Epithelial cell of prostate (primary cell): ENCODE measurements around the gene NR5A2.

Experiments used
- DNase-seq: peaks from one replicate; pipeline ENCODE4 v3.0.0-alpha.2; 2011; ENCODE audit warnings: low read depth, low spot score
- H3K27ac ChIP-seq: fragments of 450-650 bp; 2 replicates; pipeline ENCODE4 v1.5.1; 2017; ENCODE audit warnings: mild to moderate bottlenecking

The NR5A2 gene

DNA sequence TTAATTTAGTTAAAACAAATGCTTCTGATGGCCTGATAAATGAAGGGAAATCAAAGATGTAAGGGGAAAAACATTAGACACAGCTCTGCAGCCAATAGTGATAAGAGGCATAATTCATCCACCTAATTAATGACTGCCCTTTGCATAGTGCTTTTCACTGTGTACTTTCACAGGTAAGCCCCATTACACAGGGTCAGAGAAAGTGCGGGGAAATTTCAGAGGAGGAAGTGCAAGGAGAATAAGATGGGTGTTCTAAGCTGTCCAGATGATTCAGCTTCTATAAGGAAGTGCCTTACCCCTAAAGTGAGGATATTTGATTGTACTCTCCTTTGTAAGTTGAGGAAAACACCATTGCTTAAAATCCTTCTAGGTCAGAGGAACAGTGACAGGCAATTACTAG, 88.0 kb downstream of the NR5A2 start:
- no peak for DNase-seq
- no peak overlapping the region for H3K27ac ChIP-seq

DNA sequence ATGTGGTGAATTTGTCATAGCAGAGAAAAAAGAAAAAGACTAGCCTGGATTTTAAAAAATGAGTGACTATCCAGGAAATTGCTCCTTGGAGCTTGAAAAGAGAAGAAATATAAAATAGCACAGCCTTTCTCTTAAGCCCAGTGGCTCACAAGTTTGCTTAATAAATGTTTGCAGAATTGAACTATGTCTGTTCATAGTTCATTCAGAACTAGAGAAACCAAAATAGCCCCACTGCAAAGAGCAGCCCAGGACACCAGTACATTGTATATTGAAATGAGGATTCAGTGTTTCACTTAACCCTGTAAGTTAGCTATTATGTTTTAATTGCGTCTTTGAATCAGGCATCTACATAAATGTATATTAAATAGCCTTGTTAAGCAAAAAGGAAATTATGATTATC, 88.8 kb downstream of the NR5A2 start:
- DNase-seq, result no peak
- no peak overlapping the region for H3K27ac ChIP-seq

DNA sequence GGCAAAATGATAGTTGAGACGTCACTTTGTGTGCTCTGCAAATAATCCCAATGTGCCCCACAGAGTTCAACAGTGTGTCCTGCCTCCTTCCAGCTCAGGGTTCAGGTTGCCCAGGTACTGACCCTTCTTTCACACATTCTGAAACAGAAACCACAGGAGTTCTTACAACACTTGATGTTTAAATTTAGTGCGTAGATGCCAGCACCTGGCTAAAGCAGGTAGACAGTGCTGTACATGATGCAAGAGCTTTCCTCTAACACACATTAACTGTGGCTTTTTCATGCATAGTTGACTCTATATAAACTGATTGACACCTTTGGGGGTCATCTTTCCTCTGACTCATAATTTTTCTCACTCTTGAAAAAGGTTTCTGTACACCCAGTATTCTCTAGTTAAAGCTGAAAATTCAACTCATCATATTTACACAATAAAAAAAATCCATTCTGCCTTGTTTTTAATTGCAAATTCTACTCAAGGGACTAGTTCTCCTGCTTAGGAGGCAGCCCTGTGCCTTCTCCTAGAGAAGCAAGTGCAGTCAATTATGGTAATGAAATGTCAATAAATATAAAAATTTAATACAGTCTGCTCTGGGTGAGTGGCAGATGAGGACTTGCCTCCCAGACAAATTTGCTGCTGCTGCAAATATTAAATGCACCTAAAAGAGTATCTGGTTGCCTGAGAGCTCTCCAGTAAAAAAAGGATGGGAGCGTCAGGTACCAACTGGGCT, 91.4 kb downstream of the NR5A2 start:
- H3K27ac ChIP-seq, result no peak overlapping the region
- no peak for DNase-seq

DNA sequence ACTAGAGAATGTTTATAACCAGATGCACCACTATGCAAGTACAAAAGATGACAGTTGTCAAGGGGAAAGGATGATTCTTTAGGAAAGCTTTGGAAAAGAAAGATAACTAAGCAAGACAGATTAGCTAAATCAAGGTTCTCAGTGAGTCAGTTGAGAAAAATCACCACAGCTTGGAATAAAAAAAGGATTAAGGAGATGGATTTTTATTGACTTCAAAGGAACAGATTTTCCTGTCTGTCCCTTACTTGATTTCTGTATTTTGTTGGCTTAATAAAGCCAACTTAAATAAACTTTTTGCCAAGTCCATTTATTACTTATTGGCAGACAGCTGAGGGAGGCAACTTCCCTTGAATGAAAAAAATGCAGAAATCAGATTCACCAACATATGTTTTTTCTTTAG, 93.9 kb downstream of the NR5A2 start:
- no peak for DNase-seq
- H3K27ac ChIP-seq, result no peak overlapping the region

DNA sequence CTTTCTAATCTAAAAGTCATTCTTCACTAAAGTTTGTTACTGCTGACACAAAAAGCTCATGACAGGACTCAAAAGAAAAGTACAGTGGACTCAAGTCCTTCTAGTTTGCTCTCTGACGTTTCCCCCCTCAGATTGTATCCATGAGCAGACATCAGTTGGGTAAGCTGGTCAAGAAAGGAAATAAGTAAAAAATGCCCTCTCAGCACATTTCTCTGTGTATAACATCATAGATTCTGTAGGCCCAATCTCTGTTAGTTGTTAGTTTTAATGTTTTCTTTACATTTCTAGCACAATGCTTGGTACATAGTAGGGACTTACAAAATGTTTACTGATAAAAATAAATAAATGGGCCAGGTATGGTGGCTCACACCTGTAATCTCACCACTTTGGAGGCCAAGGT, 96.8 kb downstream of the NR5A2 start:
- H3K27ac ChIP-seq, result no peak overlapping the region
- DNase-seq, result no peak

DNA sequence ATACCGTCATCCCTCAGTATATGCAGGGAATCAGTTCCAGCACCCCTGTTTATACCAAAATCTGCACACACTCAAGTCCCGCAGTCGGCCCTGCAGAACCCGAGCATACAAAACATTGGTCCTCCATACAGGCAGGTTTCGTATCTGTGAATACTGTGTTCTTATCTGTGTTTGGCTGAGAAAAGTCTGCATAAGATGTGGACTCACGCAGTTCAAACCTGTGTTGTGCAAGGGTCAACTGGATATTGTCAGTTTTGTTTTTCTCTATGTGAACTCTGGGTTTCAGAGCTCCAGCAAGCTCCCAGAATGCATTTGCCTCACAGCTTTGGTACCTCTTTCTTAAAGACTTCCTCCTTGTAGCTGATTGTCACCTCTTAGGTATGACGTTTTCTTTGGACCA, 100.6 kb downstream of the NR5A2 start:
- H3K27ac ChIP-seq, result no peak overlapping the region
- no peak for DNase-seq

DNA sequence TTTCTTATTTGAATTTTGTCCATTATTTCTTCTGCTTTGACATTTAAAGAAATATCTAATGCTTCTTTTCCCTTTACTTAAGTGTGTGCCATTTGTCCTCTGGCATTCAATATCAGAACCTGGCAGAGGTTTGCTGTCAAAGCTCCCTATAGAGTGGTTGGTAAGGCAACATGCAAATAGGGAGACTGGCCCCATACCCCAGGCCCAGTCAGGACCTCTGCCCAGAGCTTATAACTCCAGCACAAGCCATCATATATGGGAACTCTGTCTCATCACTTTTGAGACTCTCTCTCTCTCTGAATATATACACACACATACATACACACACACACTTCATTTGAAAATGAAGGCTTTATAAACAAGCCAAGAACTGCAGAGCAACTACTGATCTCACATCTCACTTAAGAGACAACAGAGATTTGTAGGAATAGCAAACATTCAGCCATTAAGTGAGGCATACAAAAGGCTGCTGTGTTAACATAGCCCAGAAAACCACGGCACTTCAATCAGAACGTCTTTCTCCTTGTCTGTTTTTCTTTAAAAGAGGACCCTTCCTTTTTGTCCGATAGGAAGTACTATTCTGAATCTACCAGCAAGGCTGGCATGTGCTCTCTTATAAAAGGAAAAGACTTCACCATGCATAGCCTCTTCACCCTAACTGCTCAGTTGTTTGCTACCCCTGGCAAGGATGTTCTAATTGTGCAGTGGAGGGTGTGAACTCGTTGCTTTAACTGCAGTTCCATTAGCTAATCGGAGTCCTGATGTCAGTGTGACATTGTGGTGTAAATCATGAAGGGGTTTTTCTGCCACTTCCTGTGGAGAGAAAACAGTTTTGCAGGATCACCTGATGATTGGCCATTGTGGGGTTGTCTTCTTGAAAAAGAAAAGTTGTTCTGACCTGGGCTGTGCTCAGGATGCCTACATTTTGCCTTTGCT, 101.7 kb downstream of the NR5A2 start:
- no peak for DNase-seq
- H3K27ac ChIP-seq, result no peak overlapping the region

DNA sequence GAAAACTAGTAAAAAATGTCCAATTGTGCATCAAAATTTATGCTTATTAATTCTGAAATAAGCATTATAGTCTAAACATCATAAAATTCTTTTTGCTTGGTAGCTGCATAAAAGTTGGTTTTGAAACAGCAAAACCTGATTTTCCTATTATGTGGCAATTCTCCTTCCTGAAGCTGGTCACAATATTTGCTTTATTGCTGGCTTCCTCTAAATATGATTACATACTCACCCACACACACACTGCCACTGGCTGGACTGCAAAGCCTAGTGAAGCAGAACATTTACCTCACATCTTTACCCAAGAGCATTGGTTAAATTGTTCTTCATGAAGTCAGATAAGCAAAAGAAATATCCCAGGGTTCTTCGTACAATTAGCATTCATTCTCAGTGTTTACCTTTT, 103.0 kb downstream of the NR5A2 start:
- DNase-seq, result no peak

DNA sequence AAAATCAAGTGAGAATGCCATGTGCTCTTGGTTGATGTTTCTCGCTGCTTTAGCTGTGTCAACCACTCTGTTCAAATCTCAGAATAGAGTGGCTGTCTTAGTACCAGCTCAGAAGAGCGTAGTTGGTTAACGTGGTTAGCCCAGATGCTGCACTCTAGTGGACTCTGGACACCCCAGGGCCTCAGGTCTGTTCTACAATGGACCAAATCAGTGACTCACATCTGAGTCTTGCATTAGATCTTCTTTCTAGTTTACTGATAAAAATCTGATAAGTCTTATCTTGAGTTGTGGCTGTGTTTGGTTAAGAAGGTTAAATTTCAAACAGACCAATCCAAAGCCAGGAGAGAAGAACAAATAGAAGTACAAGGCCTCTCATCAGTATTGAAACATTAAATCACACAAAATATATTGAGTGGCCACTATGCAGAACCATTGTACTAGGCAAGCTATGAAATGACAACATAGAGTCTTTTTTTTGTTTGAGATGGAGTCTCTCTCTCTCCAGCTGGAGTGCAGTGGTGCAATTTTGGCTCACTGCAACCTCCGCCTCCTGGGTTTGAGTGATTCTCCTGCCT, 104.1 kb downstream of the NR5A2 start:
- no peak for DNase-seq
- H3K27ac ChIP-seq, result no peak overlapping the region

More for the DNA sequence above, 103.0 kb downstream of the NR5A2 start:
- H3K27ac ChIP-seq, result no peak overlapping the region

DNA sequence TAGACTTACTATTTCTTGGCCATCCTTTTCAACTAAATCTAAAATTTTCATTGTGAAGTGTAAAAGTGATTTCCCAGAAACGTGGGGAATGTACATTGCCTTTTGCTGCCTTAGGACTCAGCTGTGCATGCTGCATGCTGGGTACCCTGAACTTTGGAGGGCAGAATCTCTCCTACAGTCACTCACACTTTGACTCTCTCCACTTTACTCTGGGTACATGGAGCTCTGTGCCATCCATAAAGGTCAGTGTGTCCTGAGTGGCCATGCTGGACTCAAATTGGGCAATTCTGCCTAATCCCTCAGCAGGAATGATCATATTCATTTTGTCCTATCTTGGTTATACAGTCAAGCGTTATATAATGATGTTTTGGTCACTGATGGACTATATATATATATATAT, 105.6 kb downstream of the NR5A2 start:
- H3K27ac ChIP-seq, result no peak overlapping the region
- no peak for DNase-seq

DNA sequence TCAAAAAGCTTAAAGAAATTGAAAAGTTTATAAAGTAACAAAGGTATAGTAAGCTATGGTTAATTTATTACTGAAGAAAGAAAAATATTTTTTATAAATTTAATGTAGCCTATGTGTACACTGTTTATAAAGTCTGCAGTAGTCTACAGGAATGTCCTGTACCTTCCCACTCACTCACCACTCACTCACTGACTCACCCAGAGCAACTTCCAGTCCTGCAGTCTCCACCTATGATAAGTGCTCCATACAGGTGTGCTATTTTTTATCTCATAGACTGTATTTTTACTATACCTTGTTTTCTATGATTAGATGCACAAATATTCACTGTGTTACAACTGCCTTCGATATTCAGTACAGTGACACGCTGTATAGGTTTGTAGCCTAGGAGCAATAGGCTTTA, 106.6 kb downstream of the NR5A2 start:
- peak; percentile 14 for DNase-seq

DNA sequence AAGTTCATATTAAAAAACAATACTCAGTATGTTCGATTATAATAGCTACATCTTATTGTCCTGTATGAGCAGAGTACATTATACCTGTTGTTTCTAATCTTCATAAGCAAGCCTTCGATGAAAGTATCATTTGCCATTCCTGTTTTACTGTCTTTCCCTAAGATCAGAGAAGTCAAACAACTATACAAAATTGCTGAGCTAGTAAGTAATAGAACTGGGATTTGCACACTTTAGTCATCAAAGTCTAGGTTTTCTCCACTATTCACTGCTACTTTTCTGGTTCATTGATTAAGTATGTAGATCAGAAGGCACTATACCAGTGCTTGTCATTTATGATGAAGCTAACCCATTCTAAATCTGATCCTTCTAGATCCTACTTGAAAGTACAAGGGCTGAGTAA, 108.9 kb downstream of the NR5A2 start:
- DNase-seq, result no peak
- no peak overlapping the region for H3K27ac ChIP-seq

More for the DNA sequence above, 106.6 kb downstream of the NR5A2 start:
- H3K27ac ChIP-seq, result no peak overlapping the region

DNA sequence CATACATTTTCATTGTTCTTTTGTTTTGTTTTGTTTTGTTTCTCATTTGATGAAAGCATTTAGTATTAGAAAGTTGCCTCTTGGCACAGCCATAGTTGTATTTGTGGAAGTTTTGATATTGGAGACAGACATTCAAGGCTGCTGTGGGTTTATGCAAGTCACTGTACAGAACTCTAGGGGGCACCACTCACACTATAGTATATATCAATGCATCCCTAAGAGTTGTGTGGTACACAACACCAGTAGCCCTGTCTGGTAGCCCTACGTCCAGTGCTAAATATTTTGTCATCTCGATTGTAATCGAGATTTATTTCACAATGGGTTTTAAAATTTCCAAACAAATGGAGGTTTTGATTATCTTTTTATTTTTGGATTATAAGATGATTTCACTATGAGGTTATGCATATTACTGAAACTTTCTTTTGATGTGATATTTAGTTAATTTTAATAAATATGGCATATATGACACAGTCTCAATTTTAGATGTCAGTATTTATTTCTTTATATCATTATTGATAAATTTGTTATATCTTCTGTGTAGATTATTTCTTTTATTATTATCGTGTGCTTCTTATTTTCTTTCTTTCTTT, 112.2 kb downstream of the NR5A2 start:
- no peak for DNase-seq
- H3K27ac ChIP-seq, result no peak overlapping the region

DNA sequence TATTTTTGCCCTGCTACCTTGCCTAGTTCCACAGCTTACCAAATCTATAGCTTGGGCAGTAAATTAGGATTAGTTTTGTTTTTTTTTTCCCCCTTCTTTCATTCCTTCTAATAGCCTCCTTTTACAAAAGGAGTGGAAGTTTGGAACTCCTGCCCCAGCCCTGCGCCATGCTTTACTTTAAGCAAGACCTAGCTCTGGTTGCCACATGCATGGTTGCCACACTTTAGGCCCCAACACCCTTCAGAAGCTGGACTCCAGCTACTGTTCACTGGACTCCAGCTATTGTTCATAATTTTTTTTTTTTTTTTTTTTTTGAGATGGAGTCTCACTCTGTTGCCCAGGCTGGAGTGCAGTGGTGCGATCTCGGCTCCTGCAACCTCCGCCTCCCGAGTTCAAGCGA, 115.8 kb downstream of the NR5A2 start:
- H3K27ac ChIP-seq, result no peak overlapping the region
- DNase-seq, result no peak

DNA sequence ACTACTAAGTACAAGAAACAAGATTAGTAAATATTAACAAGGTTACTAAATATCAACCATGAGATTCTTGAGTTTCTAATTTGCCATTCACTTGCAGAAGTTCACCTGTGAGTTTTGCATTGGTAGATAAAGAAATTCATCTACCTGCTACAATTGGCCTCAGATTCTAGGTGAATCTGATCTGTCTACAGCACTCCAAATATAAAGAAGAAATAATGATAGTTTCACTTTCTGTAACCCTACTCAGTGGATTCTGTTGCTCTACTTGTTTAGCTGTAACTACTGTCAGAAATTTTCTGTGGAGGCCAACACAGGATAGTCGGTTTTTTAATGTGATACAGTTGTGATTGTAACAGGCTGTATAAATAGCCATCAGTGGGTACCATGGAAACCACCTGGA, 118.6 kb downstream of the NR5A2 start:
- DNase-seq, result no peak
- H3K27ac ChIP-seq, result no peak overlapping the region

DNA sequence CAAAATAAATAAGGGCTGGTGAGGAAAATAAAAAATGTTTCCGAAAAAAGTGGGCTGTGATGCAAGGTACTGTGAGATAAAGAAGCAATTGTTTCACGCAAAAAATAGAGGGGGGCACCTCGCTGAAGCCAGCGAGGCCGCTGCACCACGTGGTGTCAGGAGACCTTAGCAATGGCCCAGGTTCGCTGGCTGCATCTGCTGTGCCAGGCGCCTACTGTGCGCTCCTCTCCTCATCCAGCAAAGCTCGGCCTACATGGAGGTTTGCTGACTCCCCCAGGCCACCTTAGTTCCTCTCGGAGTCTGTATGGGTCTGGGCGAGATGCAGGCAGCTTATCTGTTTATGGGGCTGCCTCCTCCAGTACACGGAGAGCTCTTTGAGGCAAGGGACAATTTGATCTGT, 119.6 kb downstream of the NR5A2 start:
- DNase-seq, result no peak
- H3K27ac ChIP-seq, result no peak overlapping the region

DNA sequence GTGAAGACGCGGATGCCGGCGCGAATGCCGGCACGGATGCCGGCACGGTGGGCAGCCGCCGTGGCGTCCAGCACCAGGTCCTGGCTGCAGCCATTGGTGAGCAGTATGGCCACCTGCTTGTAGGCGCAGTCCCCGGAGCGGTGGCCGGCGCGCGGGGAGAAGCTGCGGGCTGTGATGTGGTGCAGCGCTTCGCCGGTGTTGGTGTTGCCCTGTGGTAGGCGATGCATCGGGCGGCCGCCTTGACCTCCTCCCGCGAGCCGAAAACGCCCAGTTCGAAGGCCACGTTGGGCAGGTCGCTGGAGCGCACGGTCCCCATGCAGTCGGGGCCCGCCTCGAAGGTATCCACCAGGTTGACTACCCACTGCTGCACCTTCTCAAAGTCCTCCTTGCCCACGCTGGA, 120.2 kb downstream of the NR5A2 start:
- DNase-seq, result no peak
- H3K27ac ChIP-seq, result no peak overlapping the region

DNA sequence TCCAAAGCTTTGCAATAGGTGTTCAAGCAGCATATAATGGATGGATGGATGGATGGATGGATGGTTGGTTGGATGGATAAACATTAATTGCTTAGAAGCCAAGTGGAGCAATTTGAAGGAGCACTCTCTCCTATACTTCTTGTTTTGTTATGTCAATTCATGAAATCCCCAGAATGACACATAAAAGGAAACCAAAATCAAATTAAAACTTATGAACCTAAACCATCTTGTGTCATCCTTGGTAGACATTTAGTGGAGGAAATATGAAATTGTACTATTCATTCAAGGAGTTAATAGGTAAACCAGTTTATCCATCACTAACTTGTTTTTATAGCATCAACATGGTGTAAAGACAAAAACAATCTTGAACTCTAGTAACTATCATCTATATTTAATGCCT, 122.5 kb downstream of the NR5A2 start:
- H3K27ac ChIP-seq, result no peak overlapping the region
- no peak for DNase-seq

DNA sequence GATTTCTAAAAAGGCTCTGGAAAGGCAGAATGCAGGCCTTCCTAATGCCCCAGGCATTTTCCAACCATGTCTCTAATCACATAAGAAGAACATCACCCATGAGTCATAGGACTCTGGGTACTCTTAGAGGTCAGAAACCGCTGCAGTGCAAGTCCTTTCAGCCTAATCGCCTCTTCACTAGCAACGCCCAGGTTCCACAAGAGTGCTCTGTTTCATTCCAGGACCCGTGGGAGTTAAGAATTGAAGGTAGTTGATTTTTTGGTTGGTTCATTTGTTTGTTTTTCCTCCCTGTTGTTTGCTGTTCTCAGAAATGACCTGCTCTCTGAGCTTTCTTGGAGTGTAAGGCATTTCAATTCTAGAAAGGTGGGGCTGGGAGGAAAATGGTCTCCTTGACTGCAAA, 123.2 kb downstream of the NR5A2 start:
- peak; percentile 27 for DNase-seq

DNA sequence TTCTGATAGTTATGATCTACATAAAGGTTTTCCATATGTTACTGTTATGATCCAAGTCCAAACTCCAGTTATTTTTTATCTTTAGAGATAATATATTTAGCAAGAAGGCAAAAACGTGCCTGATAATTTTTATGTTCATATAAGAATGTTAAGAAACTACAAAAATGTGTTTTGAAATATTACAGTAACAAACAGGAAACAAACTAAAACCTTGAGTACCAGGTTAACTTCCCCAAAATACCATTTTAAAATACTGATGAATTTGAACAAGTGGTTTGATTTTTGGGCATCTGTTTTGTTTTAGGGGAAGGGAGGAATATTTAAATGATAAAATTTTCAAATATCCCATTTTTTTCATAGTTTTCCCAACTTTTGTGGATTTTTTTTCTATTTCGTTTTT, 124.8 kb downstream of the NR5A2 start:
- no peak overlapping the region for H3K27ac ChIP-seq

More for the DNA sequence above, 123.2 kb downstream of the NR5A2 start:
- H3K27ac ChIP-seq, result no peak overlapping the region

More for the DNA sequence above, 124.8 kb downstream of the NR5A2 start:
- DNase-seq, result no peak
